Measurements from ENCODE around the gene SORCS2. TPM values are rescaled to one million over a fixed set of nuclear protein-coding genes. Genes with fewer than 3 reads are reported as not detected.

Gene SORCS2
- total and polyA plus RNA-seq, 2 of the 4 experiments (the other 2 are of a cell fraction) = 0.36 to 0.62 TPM

- dilution Hi-C loops (cut with HindIII; ENCODE audit: low sequenced_read_pairs, unreplicated experiment) = no loop called here
- Histone ChIP-seq H3K4ac (ENCODE audit: low read depth, low read length) (no peak overlapping the region), H2BK120ac (ENCODE audit: low read depth, low read length) (no peak overlapping the region), H3K27me3 (ENCODE audit: control insufficient read depth, insufficient read depth, low read length) (no peaks in the 10 kb centered on the region; the same call in none of the 2 replicates), H2BK15ac (ENCODE audit: low read depth, low read length) (no peak overlapping the region), H4K20me1 (ENCODE audit: insufficient read depth, low read length) (no peaks in the 10 kb centered on the region), H3K27ac (ENCODE audit: insufficient read depth, low read length) (no peak overlapping the region), H3K36me3 (ENCODE audit: control insufficient read depth, insufficient read depth, low read length) (no peaks in the 10 kb centered on the region), H4K91ac (ENCODE audit: insufficient read depth, low read depth, low read length) (no peak overlapping the region), H3K4me1 (ENCODE audit: control insufficient read depth, insufficient read depth, low read length) (peaks cover 3% of the 10 kb centered on the region), H3K9me3 (ENCODE audit: control insufficient read depth, insufficient read depth, low read length) (no peaks in the 10 kb centered on the region), H4K8ac (ENCODE audit: low read depth in 2 of 2, low read length in 2 of 2) (no peak overlapping the region), H3K18ac (ENCODE audit: low read depth, low read length) (no peak overlapping the region), H3K56ac (ENCODE audit: extremely low read depth, insufficient read depth, low read length) (no peak overlapping the region), H2BK20ac (ENCODE audit: low read depth, low read length) (no peak overlapping the region), H2AFZ (replicated peaks; ENCODE audit: low read length, poor library complexity) (no peak overlapping the region), H4K5ac (ENCODE audit: low read depth, low read length) (no peak overlapping the region), H2BK5ac (ENCODE audit: low read depth, low read length, poor library complexity, severe bottlenecking) (no peak overlapping the region), H3K9ac (ENCODE audit: low read depth, low read length) (no peak overlapping the region), H3K4me2 (ENCODE audit: low read depth, low read length) (no peak overlapping the region), H3K4me3 (ENCODE audit: insufficient read depth, low read depth, low read length) (no peak overlapping the region), H3K14ac (replicated peaks; ENCODE audit: low read depth, low read length) (no peak overlapping the region), H3K9me1 (ENCODE audit: insufficient read depth, low read length) (no peaks in the 10 kb centered on the region), H2AK9ac (replicated peaks; ENCODE audit: low read depth, low read length, poor library complexity) (no peak overlapping the region), H3K79me1 (ENCODE audit: low read depth in 1 of 2, low read length in 2 of 2) (no peaks in the 10 kb centered on the region), H2AK5ac (ENCODE audit: low read depth, low read length) (no peak overlapping the region), H3K23ac (ENCODE audit: low read depth, low read length) (no peak overlapping the region)
- DNase-seq = peak; percentile 16
- ChIA-PET CTCF (interaction anchor here (1.4 kb wide), 1 partner anchor 142 kb away, joined by 4 read pairs; no protein-coding TSS in a partner anchor), POLR2A (ENCODE audit: unreplicated experiment) (no interaction called here)
- BruUV-seq (replicated peaks) = no TSS peak
- intact Hi-C loops (cut with micrococcal nuclease) = no loop called here
- in situ Hi-C loops (cut with MboI; ENCODE audit: low sequenced_read_pairs) = no loop called here
- no peak for ATAC-seq (ENCODE audit: low read depth)
- TF ChIP-seq BHLHE40 (IDR thresholded peaks at IDR 0.05; ENCODE audit: low read depth, low read length) (no peak), NFE2L2 (IDR thresholded peaks at IDR 0.05; ENCODE audit: low read depth, low read length) (no peak), ELK1 (IDR thresholded peaks at IDR 0.05; ENCODE audit: borderline replicate concordance, low read depth, low read length) (no peak), CTCF (conservative IDR thresholded peaks at IDR 0.05; ENCODE audit: low read depth, low read length) (peak; percentile 18; the same call in 1 of the 2 replicates), SMC3 (IDR thresholded peaks at IDR 0.05; ENCODE audit: low read depth, low read length) (no peak), MXI1 (IDR thresholded peaks at IDR 0.05; ENCODE audit: borderline replicate concordance, low read depth, low read length) (no peak), MAZ (IDR thresholded peaks at IDR 0.05; ENCODE audit: borderline replicate concordance, low read depth, low read length) (no peak), FOS (IDR thresholded peaks at IDR 0.05; ENCODE audit: low read depth, low read length) (no peak), RCOR1 (IDR thresholded peaks at IDR 0.05; ENCODE audit: insufficient replicate concordance, low read length) (no peak)
- WGBS, 2 experiments (ENCODE audit: extremely low coverage in 2 of 2, insufficient read length in 1 of 2) = 63% methylated on average over 6 of the region's 16 CpGs; no CpG with 5 or more reads in 1 of the 2 experiments
Measured at GRCh38 chr4:7333801-7334421, 141.6 kb downstream of the SORCS2 start.
